Measurements from ENCODE around the gene PHLDB3. TPM values are rescaled to one million over a fixed set of nuclear protein-coding genes. Genes with fewer than 3 reads are reported as not detected.
A peak's percentile ranks its signal among the peaks of the same experiment; 100 is the strongest.
"Not testable (repeated sequence)": the region's sequence is repeated elsewhere in the genome, so short reads cannot be mapped to it uniquely, and the experiment has no call there.

Gene PHLDB3
- total RNA-seq, 1 donor from 2014 or later = 14.3 TPM

GRCh38 chr19:43519436-43520088 is 15.0 kb upstream of the PHLDB3 start:
- Mint-ChIP-seq H3K4me1 (peaks cover 5% of the 10 kb centered on the region), H3K4me3 (peak overlapping the region; percentile 1), H3K36me3 (ENCODE audit: low read depth) (peaks cover 3% of the 10 kb centered on the region), H3K9me3 (no peaks in the 10 kb centered on the region), H3K27me3 (ENCODE audit: low read depth) (no peaks in the 10 kb centered on the region), H3K27ac (ENCODE audit: unreplicated experiment) (no peak overlapping the region)
- TF ChIP-seq, protein P1, sequence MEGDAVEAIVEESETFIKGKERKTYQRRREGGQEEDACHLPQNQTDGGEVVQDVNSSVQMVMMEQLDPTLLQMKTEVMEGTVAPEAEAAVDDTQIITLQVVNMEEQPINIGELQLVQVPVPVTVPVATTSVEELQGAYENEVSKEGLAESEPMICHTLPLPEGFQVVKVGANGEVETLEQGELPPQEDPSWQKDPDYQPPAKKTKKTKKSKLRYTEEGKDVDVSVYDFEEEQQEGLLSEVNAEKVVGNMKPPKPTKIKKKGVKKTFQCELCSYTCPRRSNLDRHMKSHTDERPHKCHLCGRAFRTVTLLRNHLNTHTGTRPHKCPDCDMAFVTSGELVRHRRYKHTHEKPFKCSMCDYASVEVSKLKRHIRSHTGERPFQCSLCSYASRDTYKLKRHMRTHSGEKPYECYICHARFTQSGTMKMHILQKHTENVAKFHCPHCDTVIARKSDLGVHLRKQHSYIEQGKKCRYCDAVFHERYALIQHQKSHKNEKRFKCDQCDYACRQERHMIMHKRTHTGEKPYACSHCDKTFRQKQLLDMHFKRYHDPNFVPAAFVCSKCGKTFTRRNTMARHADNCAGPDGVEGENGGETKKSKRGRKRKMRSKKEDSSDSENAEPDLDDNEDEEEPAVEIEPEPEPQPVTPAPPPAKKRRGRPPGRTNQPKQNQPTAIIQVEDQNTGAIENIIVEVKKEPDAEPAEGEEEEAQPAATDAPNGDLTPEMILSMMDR (conservative IDR thresholded peaks at IDR 0.05) = peak; percentile 99
- peak; percentile 81 for DNase-seq (ENCODE audit: low read depth, low spot score)

GRCh38 chr19:43518051-43518450 is 13.5 kb upstream of the PHLDB3 start:
- H3K27ac Mint-ChIP-seq (ENCODE audit: unreplicated experiment) = no peak overlapping the region
- H3K36me3 Mint-ChIP-seq (ENCODE audit: low read depth) = peaks cover 6% of the 10 kb centered on the region
- H3K27me3 Mint-ChIP-seq (ENCODE audit: low read depth) = no peaks in the 10 kb centered on the region
- TF ChIP-seq, protein P1 (conservative IDR thresholded peaks at IDR 0.05) = no peak
- no peak for DNase-seq (ENCODE audit: low read depth, low spot score)
- H3K9me3 Mint-ChIP-seq = no peaks in the 10 kb centered on the region
- peaks cover 5% of the 10 kb centered on the region for H3K4me1 Mint-ChIP-seq
- H3K4me3 Mint-ChIP-seq = no peak overlapping the region

DNA sequence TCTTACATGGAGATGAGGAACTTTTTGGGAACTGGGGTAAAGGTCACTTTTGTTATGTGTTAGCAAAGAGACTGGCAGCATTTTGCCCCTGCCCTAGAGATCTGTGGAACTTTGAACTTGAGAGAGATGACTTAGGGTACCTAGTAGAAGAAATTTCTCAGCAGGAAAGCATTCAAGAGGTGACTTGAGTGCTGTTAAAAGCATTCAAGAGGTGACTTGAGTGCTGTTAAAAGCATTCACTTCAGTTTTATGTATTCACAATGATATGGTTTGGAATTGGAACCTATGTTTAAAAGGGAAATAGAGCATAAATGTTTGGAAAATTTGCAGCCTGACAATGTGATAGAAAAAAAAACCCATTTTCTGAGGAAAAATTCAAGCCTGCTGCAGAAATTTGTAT is 7.9 kb upstream of the PHLDB3 start:
- not testable (repeated sequence) for H3K4me1 Mint-ChIP-seq; H3K4me3 Mint-ChIP-seq; H3K27me3 Mint-ChIP-seq (ENCODE audit: low read depth); H3K9me3 Mint-ChIP-seq; DNase-seq (ENCODE audit: low read depth, low spot score); H3K36me3 Mint-ChIP-seq (ENCODE audit: low read depth); H3K27ac Mint-ChIP-seq (ENCODE audit: unreplicated experiment)

DNA sequence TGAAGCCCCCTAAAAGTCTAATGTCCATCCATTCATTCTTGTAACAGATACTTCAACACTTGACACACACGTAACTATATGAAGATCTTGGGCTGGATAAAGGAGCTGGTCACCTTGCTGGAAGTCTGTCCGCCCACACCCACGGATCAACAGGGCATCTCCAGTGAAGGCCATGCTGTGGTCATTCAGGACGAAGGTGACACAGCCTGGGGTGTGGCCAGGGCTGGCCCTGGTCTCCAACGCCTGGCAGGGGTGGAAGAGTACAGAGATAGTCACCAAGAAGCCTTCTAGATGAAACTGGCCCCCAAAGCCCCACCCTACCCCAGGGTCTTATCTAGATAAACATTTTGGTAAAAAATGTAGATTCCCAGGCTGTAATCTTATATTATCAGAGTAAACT is 6.8 kb upstream of the PHLDB3 start:
- Mint-ChIP-seq H3K4me3 (no peak overlapping the region), H3K27me3 (ENCODE audit: low read depth) (no peaks in the 10 kb centered on the region), H3K4me1 (no peaks in the 10 kb centered on the region), H3K36me3 (ENCODE audit: low read depth) (peaks cover 8% of the 10 kb centered on the region), H3K27ac (ENCODE audit: unreplicated experiment) (no peak overlapping the region), H3K9me3 (no peaks in the 10 kb centered on the region)
- TF ChIP-seq, protein P1 (conservative IDR thresholded peaks at IDR 0.05) = no peak
- DNase-seq (ENCODE audit: low read depth, low spot score) = no peak

DNA sequence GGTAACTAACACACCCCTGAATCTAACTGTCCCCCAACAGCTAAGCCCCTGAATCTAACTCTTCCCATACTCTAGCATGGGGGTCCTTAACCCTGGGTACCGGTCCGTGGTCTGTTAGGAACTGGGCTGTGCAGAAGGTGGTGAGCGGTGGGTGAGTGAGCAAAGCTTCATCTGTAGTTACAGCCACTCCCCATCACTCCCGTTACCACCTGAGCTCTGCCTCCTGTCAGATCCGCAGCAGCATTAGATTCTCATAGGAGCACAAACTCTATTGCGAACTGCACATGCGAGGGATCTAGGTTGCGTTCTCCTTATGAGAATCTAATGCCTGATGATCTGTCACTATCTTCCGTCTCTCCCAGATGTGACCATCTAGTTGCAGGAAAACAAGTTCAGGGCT is 6.2 kb upstream of the PHLDB3 start:
- no peaks in the 10 kb centered on the region for H3K4me1 Mint-ChIP-seq
- TF ChIP-seq, protein P1 (conservative IDR thresholded peaks at IDR 0.05) = no peak
- no peak overlapping the region for H3K4me3 Mint-ChIP-seq
- H3K36me3 Mint-ChIP-seq (ENCODE audit: low read depth) = peaks cover 8% of the 10 kb centered on the region
- no peak overlapping the region for H3K27ac Mint-ChIP-seq (ENCODE audit: unreplicated experiment)
- no peak for DNase-seq (ENCODE audit: low read depth, low spot score)
- no peaks in the 10 kb centered on the region for H3K9me3 Mint-ChIP-seq
- no peaks in the 10 kb centered on the region for H3K27me3 Mint-ChIP-seq (ENCODE audit: low read depth)

DNA sequence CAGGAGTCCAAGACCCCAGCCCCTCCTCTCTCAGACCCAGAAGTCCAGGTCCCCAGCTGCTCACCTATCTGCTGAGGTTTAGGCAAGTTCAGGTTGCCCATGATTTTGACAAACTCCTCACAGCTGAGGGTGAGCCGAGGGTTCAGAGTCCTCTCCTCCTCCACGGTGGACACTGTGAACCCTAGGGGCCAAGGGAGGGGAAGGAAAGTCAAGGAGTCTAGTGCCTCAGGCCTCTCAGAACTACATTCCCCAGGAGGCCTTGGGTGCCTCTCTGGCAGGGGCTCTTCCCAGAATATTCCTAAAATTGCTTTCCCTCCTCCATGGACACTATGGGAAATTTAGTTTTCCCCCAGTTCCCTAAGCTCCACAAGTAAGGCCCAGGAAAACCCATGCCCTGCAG is 3.3 kb upstream of the PHLDB3 start:
- H3K27me3 Mint-ChIP-seq (ENCODE audit: low read depth) = peaks cover 2% of the 10 kb centered on the region
- DNase-seq (ENCODE audit: low read depth, low spot score) = no peak
- H3K4me3 Mint-ChIP-seq = peak overlapping the region; percentile 49
- H3K27ac Mint-ChIP-seq (ENCODE audit: unreplicated experiment) = no peak overlapping the region
- TF ChIP-seq, protein P1 (conservative IDR thresholded peaks at IDR 0.05) = no peak
- peaks cover 19% of the 10 kb centered on the region for H3K4me1 Mint-ChIP-seq
- H3K9me3 Mint-ChIP-seq = no peaks in the 10 kb centered on the region
- peaks cover 5% of the 10 kb centered on the region for H3K36me3 Mint-ChIP-seq (ENCODE audit: low read depth)

Data from neural crest cell (in vitro differentiated cells).